Breast epithelium (tissue), 4 donors: ENCODE results near the gene MAPK1. TPM values are rescaled to one million over a fixed set of nuclear protein-coding genes. Genes with fewer than 3 reads are reported as not detected.
"Not testable (repeated sequence)": the region's sequence is repeated elsewhere in the genome, so short reads cannot be mapped to it uniquely, and the experiment has no call there.

Experiments
- DNase-seq, 2 donors: peaks; one replicate each; pipeline ENCODE4 v3.0.0-alpha.2; 2019; ENCODE audit warnings: low spot score in 2 of 2
- H3K27ac ChIP-seq, 2 donors: fragments of 200-600 bp; sonication (generic) in 1 of 2; one replicate each; pipeline ENCODE4 v1.5.1; 2016 to 2019; ENCODE audit warnings: mild to moderate bottlenecking in 1 of 2
- H3K27me3 ChIP-seq, 2 donors: fragments of 200-600 bp; sonication (generic) in 1 of 2; one replicate each; pipeline versions ENCODE4 v1.5.1 to v1.6.0; 2017 to 2019; ENCODE audit warnings: control low read depth in 1 of 2, mild to moderate bottlenecking in 1 of 2
- H3K36me3 ChIP-seq: fragments of 200-600 bp; one replicate; pipeline ENCODE4 v1.5.1; 2019
- H3K4me1 ChIP-seq, 2 donors: fragments of 200-600 bp; sonication (generic); one replicate each; pipeline ENCODE4 v1.5.1; 2016 to 2019; ENCODE audit warnings: control low read depth in 1 of 2
- H3K4me3 ChIP-seq, 3 donors: fragments of 200-600 bp; sonication (generic); 1 replicate in 2 of 3; 2 replicates in 1 of 3; pipeline ENCODE4 v1.5.1; 2016 to 2019; ENCODE audit warnings: mild to moderate bottlenecking in 3 of 3, moderate library complexity in 2 of 3
- H3K9me3 ChIP-seq, 2 donors: fragments of 200-600 bp; sonication (generic) in 1 of 2; one replicate each; pipeline ENCODE4 v1.5.1; 2016 to 2019; ENCODE audit warnings: control low read depth in 1 of 2
- CTCF ChIP-seq, 3 donors: fragments of 450-650 bp; IDR thresholded peaks; one replicate each; pipeline ENCODE4 v1.5.1; 2016 to 2017; ENCODE audit warnings: antibody characterized with exemption in 3 of 3, mild to moderate bottlenecking in 3 of 3, moderate library complexity in 3 of 3
- POLR2A ChIP-seq: fragments of 450-650 bp; IDR thresholded peaks from one replicate; pipeline ENCODE4 v1.6.1; 2016; ENCODE audit warnings: antibody characterized with exemption, mild to moderate bottlenecking, moderate library complexity
- POLR2AphosphoS5 ChIP-seq, 3 donors: sonication (generic); formaldehyde crosslinking; IDR thresholded peaks; one replicate each; pipeline ENCODE4 v1.6.1; 2017; ENCODE audit warnings: antibody characterized with exemption in 3 of 3
- intact Hi-C: fragments of 100-400 bp; cut with DNase I; formaldehyde crosslinking; loops from one replicate; pipeline ENCODE4 v1.15.1; 2023; ENCODE audit warnings: low total_unique reads
- total RNA-seq, 3 donors: library from RNA; depleted of rRNA; stranded (reverse); fragments of >200 nt; gene quantifications; one replicate each; pipeline ENCODE4 v1.1.0, GENCODE V29; 2016

The MAPK1 gene
- total RNA-seq, 3 donors from 2014 or later: 43.3 to 49.9 (median 44.0) TPM

DNA sequence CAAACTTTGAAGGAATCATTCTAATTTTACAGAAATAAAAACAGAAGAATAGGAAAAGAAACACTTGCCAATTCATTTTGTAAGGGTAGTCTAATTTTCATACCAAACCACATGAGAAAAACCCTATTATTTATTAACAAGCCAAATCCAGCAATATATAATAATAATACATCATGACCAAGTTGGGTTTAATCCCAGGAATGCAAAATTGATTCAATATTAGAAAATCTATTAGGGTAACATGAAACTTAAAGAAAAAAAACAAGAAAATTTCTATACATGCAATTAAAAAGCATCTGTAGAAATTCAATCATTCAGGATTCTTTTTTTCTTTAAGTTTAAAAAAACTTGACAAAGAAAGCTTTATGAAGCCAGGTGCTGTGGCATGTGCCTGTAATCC lies 16.8 kb downstream of the MAPK1 start:
- no peaks in the 10 kb centered on the region for H3K9me3 ChIP-seq
- H3K27ac ChIP-seq: peak overlapping the region in 1 of 2 donors; percentile 70
- H3K4me1 ChIP-seq: no peaks in the 10 kb centered on the region
- intact Hi-C loops: no loop called here
- no peaks in the 10 kb centered on the region for H3K27me3 ChIP-seq
- no peak for DNase-seq
- H3K4me3 ChIP-seq: no peak overlapping the region
- TF ChIP-seq POLR2A (no peak), POLR2AphosphoS5 (IDR thresholded peaks at IDR 0.05) (no peak), CTCF (IDR thresholded peaks at IDR 0.05) (no peak)
- no peaks in the 10 kb centered on the region for H3K36me3 ChIP-seq

- H3K4me1 ChIP-seq: no peaks in the 10 kb centered on the region
- no peak overlapping the region for H3K4me3 ChIP-seq
- peak overlapping the region in 1 of 2 donors; percentile 70 for H3K27ac ChIP-seq
- no peaks in the 10 kb centered on the region for H3K27me3 ChIP-seq
- TF ChIP-seq POLR2AphosphoS5 (IDR thresholded peaks at IDR 0.05) (no peak), POLR2A (no peak), CTCF (IDR thresholded peaks at IDR 0.05) (no peak)
- no peaks in the 10 kb centered on the region for H3K36me3 ChIP-seq
- no peak for DNase-seq
- intact Hi-C loops: no loop called here
- H3K9me3 ChIP-seq: no peaks in the 10 kb centered on the region
Observed at GRCh38 chr22:21849489-21849888, 18.0 kb downstream of the MAPK1 start.

GRCh38 chr22:21848057-21848456 lies 19.4 kb downstream of the MAPK1 start:
- H3K36me3 ChIP-seq, intact Hi-C loops, H3K9me3 ChIP-seq, DNase-seq, H3K27me3 ChIP-seq, H3K27ac ChIP-seq, H3K4me3 ChIP-seq, H3K4me1 ChIP-seq: not testable (repeated sequence)

- no peaks in the 10 kb centered on the region for H3K4me1 ChIP-seq
- H3K9me3 ChIP-seq: no peaks in the 10 kb centered on the region
- H3K36me3 ChIP-seq: no peaks in the 10 kb centered on the region
- H3K27ac ChIP-seq: no peak overlapping the region
- TF ChIP-seq POLR2A (no peak), CTCF (IDR thresholded peaks at IDR 0.05) (no peak), POLR2AphosphoS5 (IDR thresholded peaks at IDR 0.05) (no peak)
- intact Hi-C loops: no loop called here
- no peaks in the 10 kb centered on the region for H3K27me3 ChIP-seq
- DNase-seq: no peak
- no peak overlapping the region for H3K4me3 ChIP-seq
Observed at GRCh38 chr22:21845558-21846453, 21.6 kb downstream of the MAPK1 start.

GRCh38 chr22:21842946-21843345 lies 24.5 kb downstream of the MAPK1 start:
- TF ChIP-seq POLR2AphosphoS5 (IDR thresholded peaks at IDR 0.05) (no peak), CTCF (IDR thresholded peaks at IDR 0.05) (no peak), POLR2A (no peak)
- Histone ChIP-seq H3K4me3 (no peak overlapping the region), H3K27me3 (no peaks in the 10 kb centered on the region), H3K27ac (no peak overlapping the region), H3K9me3 (no peaks in the 10 kb centered on the region), H3K36me3 (no peaks in the 10 kb centered on the region), H3K4me1 (no peaks in the 10 kb centered on the region)
- no peak for DNase-seq
- intact Hi-C loops: no loop called here
